ENCODE results near the gene TCEAL9. TPM values are rescaled to one million over a fixed set of nuclear protein-coding genes. Genes with fewer than 3 reads are reported as not detected.

TCEAL9 gene
- polyA plus RNA-seq, 1 donor (not counting 4 experiments of a cell fraction or from before 2014, with no cell fraction given), result 104 TPM

DNA sequence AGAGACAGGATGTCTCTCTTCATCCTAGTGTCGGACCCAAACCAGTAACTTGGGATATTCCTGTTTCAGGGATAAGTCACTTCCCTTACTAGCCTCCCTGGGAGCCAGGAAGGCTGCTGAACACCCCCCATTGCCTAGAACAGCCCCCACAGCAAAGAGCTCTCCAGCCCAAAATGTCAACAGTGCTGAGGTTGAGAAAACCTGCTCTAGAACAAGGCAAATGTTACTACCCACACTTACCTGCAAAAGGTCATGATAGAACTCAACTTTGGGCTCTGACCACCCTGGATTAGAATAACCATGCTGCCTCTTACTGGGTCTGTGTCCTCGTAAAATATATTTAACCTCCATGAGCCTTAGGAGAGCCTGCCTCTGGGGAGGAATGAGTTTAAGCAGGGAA is 40.4 kb downstream of the TCEAL9 start:
- H4K20me1 ChIP-seq (ENCODE audit: control insufficient read depth, extremely low read depth, insufficient read depth, low read length), result no peaks in the 10 kb centered on the region
- H3K9ac ChIP-seq (ENCODE audit: control insufficient read depth, extremely low read depth, insufficient read depth, low read length), result no peak overlapping the region
- DNase-seq (ENCODE audit: low read depth, low spot score), result no peak
- no peak overlapping the region for H2AFZ ChIP-seq (ENCODE audit: control insufficient read depth, low read length)
- no peak for FAIRE-seq
- no peaks in the 10 kb centered on the region for H3K9me3 ChIP-seq (ENCODE audit: control insufficient read depth, low read depth, low read length)
- H3K27me3 ChIP-seq (ENCODE audit: control insufficient read depth, extremely low read depth, insufficient read depth, low read length), result no peaks in the 10 kb centered on the region
- H3K4me3 ChIP-seq (ENCODE audit: control insufficient read depth in 2 of 3, extremely low read depth in 1 of 3, insufficient read depth in 2 of 3, low read depth in 1 of 3, low read length in 3 of 3), result no peak overlapping the region
- H3K79me2 ChIP-seq (ENCODE audit: control insufficient read depth, insufficient read depth, low read length), result no peaks in the 10 kb centered on the region
- dilution Hi-C loops (cut with MboI; ENCODE audit: extremely low pct_ligation_motif_present, low sequenced_read_pairs), result no loop called here
- H3K4me1 ChIP-seq (ENCODE audit: control insufficient read depth, extremely low read depth, insufficient read depth, low read length), result peaks cover 11% of the 10 kb centered on the region
- H3K9me1 ChIP-seq (ENCODE audit: control insufficient read depth, extremely low read depth, insufficient read depth, low read length), result no peaks in the 10 kb centered on the region
- no peak overlapping the region for H3K27ac ChIP-seq (ENCODE audit: control insufficient read depth, insufficient read depth, low read length)
- no peaks in the 10 kb centered on the region for H3K36me3 ChIP-seq (ENCODE audit: control insufficient read depth in 2 of 2, extremely low read depth in 1 of 2, insufficient read depth in 2 of 2, low read length in 2 of 2)
- no peak for TF ChIP-seq CTCF (optimal IDR thresholded peaks at IDR 0.05 in 1 of 3, IDR thresholded peaks at IDR 0.05 in 1 of 3, conservative IDR thresholded peaks at IDR 0.05 in 1 of 3; ENCODE audit: extremely low read depth in 1 of 3, insufficient read depth in 2 of 3, low read length in 3 of 3)
- no peak for TF ChIP-seq EZH2 (IDR thresholded peaks at IDR 0.05; ENCODE audit: low read length)
- no peak overlapping the region for H3K4me2 ChIP-seq (ENCODE audit: control insufficient read depth, extremely low read depth, insufficient read depth, low read depth, low read length)

GRCh38 chrX:103397707-103398106 is 41.4 kb downstream of the TCEAL9 start:
- TF ChIP-seq CTCF (optimal IDR thresholded peaks at IDR 0.05 in 1 of 3, IDR thresholded peaks at IDR 0.05 in 1 of 3, conservative IDR thresholded peaks at IDR 0.05 in 1 of 3; ENCODE audit: extremely low read depth in 1 of 3, insufficient read depth in 2 of 3, low read length in 3 of 3) (no peak), EZH2 (IDR thresholded peaks at IDR 0.05; ENCODE audit: low read length) (no peak)
- H3K9ac ChIP-seq (ENCODE audit: control insufficient read depth, extremely low read depth, insufficient read depth, low read length), result no peak overlapping the region
- no peaks in the 10 kb centered on the region for H4K20me1 ChIP-seq (ENCODE audit: control insufficient read depth, extremely low read depth, insufficient read depth, low read length)
- H3K9me1 ChIP-seq (ENCODE audit: control insufficient read depth, extremely low read depth, insufficient read depth, low read length), result no peaks in the 10 kb centered on the region
- H3K4me1 ChIP-seq (ENCODE audit: control insufficient read depth, extremely low read depth, insufficient read depth, low read length), result peaks cover 11% of the 10 kb centered on the region
- no peak overlapping the region for H3K4me2 ChIP-seq (ENCODE audit: control insufficient read depth, extremely low read depth, insufficient read depth, low read depth, low read length)
- no peaks in the 10 kb centered on the region for H3K36me3 ChIP-seq (ENCODE audit: control insufficient read depth in 2 of 2, extremely low read depth in 1 of 2, insufficient read depth in 2 of 2, low read length in 2 of 2)
- dilution Hi-C loops (cut with MboI; ENCODE audit: extremely low pct_ligation_motif_present, low sequenced_read_pairs), result no loop called here
- FAIRE-seq (no peak), DNase-seq (ENCODE audit: low read depth, low spot score) (no peak)
- no peaks in the 10 kb centered on the region for H3K9me3 ChIP-seq (ENCODE audit: control insufficient read depth, low read depth, low read length)
- H3K27ac ChIP-seq (ENCODE audit: control insufficient read depth, insufficient read depth, low read length), result no peak overlapping the region
- H3K27me3 ChIP-seq (ENCODE audit: control insufficient read depth, extremely low read depth, insufficient read depth, low read length), result no peaks in the 10 kb centered on the region
- H3K4me3 ChIP-seq (ENCODE audit: control insufficient read depth in 2 of 3, extremely low read depth in 1 of 3, insufficient read depth in 2 of 3, low read depth in 1 of 3, low read length in 3 of 3), result no peak overlapping the region
- H2AFZ ChIP-seq (ENCODE audit: control insufficient read depth, low read length), result no peak overlapping the region
- no peaks in the 10 kb centered on the region for H3K79me2 ChIP-seq (ENCODE audit: control insufficient read depth, insufficient read depth, low read length)
